H1 (cell line): ENCODE data around the gene LIN37. TPM values are rescaled to one million over a fixed set of nuclear protein-coding genes. Genes with fewer than 3 reads are reported as not detected.
A peak's percentile ranks its signal among the peaks of the same experiment; 100 is the strongest.

Experiments
- CTCF ChIA-PET: fragments of 300-600 bp; sonication (Branson Sonifier 250); formaldehyde crosslinking; loops from one replicate; lab custom pipeline; 2021; ENCODE audit not compliant: partially characterized antibody; lab: Charles Lee
- POLR2A ChIA-PET: fragments of 300-600 bp; sonication (Branson Sonifier 250); formaldehyde crosslinking; loops from one replicate; lab custom pipeline; 2021; ENCODE audit warnings: inconsistent platforms; ENCODE audit not compliant: partially characterized antibody; lab: Charles Lee
- DNase-seq, 2 experiments: peaks; one replicate each; pipeline versions ENCODE4 v3.0.0 to v3.0.0-alpha.2; 2010 to 2022; ENCODE audit warnings: low spot score in 2 of 2, low read depth in 1 of 2, mixed read lengths in 1 of 2
- FAIRE-seq: peaks from 2 replicates; lab custom pipeline; 2011; peaks lifted over from hg19 to GRCh38; lab: Jason Lieb, UNC
- H2AFZ ChIP-seq: 2 replicates; pipeline ENCODE4 v1.8.1; 2012; ENCODE audit warnings: low read length, inconsistent platforms
- H2AK5ac ChIP-seq: 2 replicates; pipeline ENCODE4 v1.6.1; 2013; ENCODE audit warnings: low read depth, low read length
- H2BK120ac ChIP-seq: replicated peaks from 2 replicates; pipeline ENCODE3; 2013; ENCODE audit warnings: low read depth, low read length, inconsistent platforms
- H2BK12ac ChIP-seq: 2 replicates; pipeline ENCODE4 v1.6.1; 2013; ENCODE audit warnings: low read depth, low read length
- H2BK15ac ChIP-seq: 2 replicates; pipeline ENCODE4 v1.6.1; 2013; ENCODE audit warnings: low read length
- H2BK20ac ChIP-seq: 2 replicates; pipeline ENCODE4 v1.6.1; 2013; ENCODE audit warnings: low read length
- H2BK5ac ChIP-seq: 2 replicates; pipeline ENCODE4 v1.6.1; 2013; ENCODE audit warnings: low read depth, low read length
- H3K14ac ChIP-seq: 2 replicates; pipeline ENCODE4 v1.6.1; 2013; ENCODE audit warnings: inconsistent platforms; ENCODE audit not compliant: insufficient read length
- H3K18ac ChIP-seq: 2 replicates; pipeline ENCODE4 v1.6.1; 2013; ENCODE audit warnings: low read length; ENCODE audit errors: extremely low read depth
- H3K23ac ChIP-seq: 2 replicates; pipeline ENCODE4 v1.6.1; 2013; ENCODE audit warnings: inconsistent platforms; ENCODE audit not compliant: insufficient read length
- H3K23me2 ChIP-seq: 2 replicates; pipeline ENCODE4 v1.6.1; 2013; ENCODE audit warnings: low read depth, low read length
- H3K27ac ChIP-seq: 2 replicates; pipeline ENCODE4 v1.6.1; 2011; ENCODE audit warnings: low read depth, low read length, inconsistent platforms
- H3K27me3 ChIP-seq, 4 experiments: replicated peaks in 1 of 4; 1 replicate in 1 of 4; 2 replicates in 3 of 4; pipeline versions ENCODE4 v1.6.1 to v1.8.1; 2011 to 2013; ENCODE audit warnings: low read length in 3 of 4, mild to moderate bottlenecking in 3 of 4, inconsistent platforms in 2 of 4, mixed read lengths in 2 of 4, moderate library complexity in 1 of 4; ENCODE audit not compliant: control insufficient read depth in 3 of 4, insufficient read depth in 3 of 4; ENCODE audit errors: extremely low read depth in 1 of 4
- H3K36me3 ChIP-seq, 4 experiments: 2 replicates each; pipeline versions ENCODE4 v1.6.1 to v1.8.1; 2011 to 2013; ENCODE audit warnings: mild to moderate bottlenecking in 4 of 4, low read length in 3 of 4, moderate library complexity in 2 of 4, control low read depth in 1 of 4, inconsistent platforms in 1 of 4; ENCODE audit not compliant: insufficient read depth in 4 of 4, control insufficient read depth in 2 of 4
- H3K4ac ChIP-seq: replicated peaks from 2 replicates; pipeline ENCODE3; 2013; ENCODE audit warnings: low read length, low read depth, mixed read lengths, inconsistent platforms; ENCODE audit not compliant: insufficient read length
- H3K4me1 ChIP-seq, 4 experiments: replicated peaks in 1 of 4; 1 replicate in 1 of 4; 2 replicates in 3 of 4; pipeline versions ENCODE4 v1.6.1 to v1.8.1; 2011 to 2013; ENCODE audit warnings: low read length in 3 of 4, inconsistent platforms in 2 of 4, mixed read lengths in 1 of 4; ENCODE audit not compliant: insufficient read depth in 4 of 4, control insufficient read depth in 3 of 4
- H3K4me2 ChIP-seq, 2 experiments: 2 replicates each; pipeline versions ENCODE4 v1.6.1 to v1.8.1; 2011 to 2013; ENCODE audit warnings: low read depth in 2 of 2, low read length in 2 of 2, control low read depth in 1 of 2, inconsistent platforms in 1 of 2, mild to moderate bottlenecking in 1 of 2; ENCODE audit not compliant: insufficient read depth in 1 of 2
- H3K4me3 ChIP-seq, 4 experiments: fragments of 200-600, 300-600 bp in 1 of 4; sonication (generic), shearing (Covaris generic), sonication (Bioruptor Twin) in 1 of 4; 2 replicates each; pipeline versions ENCODE4 v1.5.1 to v1.8.1; 2011 to 2016; ENCODE audit warnings: low read length in 4 of 4, low read depth in 3 of 4, control low read depth in 2 of 4, inconsistent platforms in 2 of 4, mild to moderate bottlenecking in 2 of 4, mixed read lengths in 1 of 4, moderate library complexity in 1 of 4; ENCODE audit not compliant: insufficient read depth in 2 of 4; ENCODE audit errors: extremely low read depth in 1 of 4
- H3K56ac ChIP-seq: replicated peaks from 2 replicates; pipeline ENCODE3; 2013; ENCODE audit warnings: low read depth, mild to moderate bottlenecking, mixed read lengths, low read length, inconsistent platforms; ENCODE audit not compliant: insufficient read length
- H3K79me1 ChIP-seq: 2 replicates; pipeline ENCODE4 v1.6.1; 2013; ENCODE audit warnings: low read depth, low read length, control low read depth
- H3K79me2 ChIP-seq, 2 experiments: 2 replicates each; pipeline versions ENCODE4 v1.6.1 to v1.8.1; 2012 to 2013; ENCODE audit warnings: low read length in 2 of 2, mild to moderate bottlenecking in 2 of 2, inconsistent platforms in 1 of 2; ENCODE audit not compliant: insufficient read depth in 2 of 2, control insufficient read depth in 1 of 2
- H3K9ac ChIP-seq, 4 experiments: replicated peaks in 1 of 4; 1 replicate in 1 of 4; 2 replicates in 3 of 4; pipeline versions ENCODE4 v1.6.1 to v1.8.1; 2011 to 2013; ENCODE audit warnings: low read depth in 3 of 4, low read length in 3 of 4, control low read depth in 2 of 4, mild to moderate bottlenecking in 2 of 4, moderate library complexity in 2 of 4, inconsistent platforms in 1 of 4; ENCODE audit errors: extremely low read depth in 1 of 4
- H3K9me3 ChIP-seq, 2 experiments: 2 replicates each; pipeline versions ENCODE4 v1.6.1 to v1.8.1; 2012 to 2013; ENCODE audit warnings: mild to moderate bottlenecking in 2 of 2, moderate library complexity in 2 of 2, control low read depth in 1 of 2, inconsistent platforms in 1 of 2, low read depth in 1 of 2, low read length in 1 of 2, mixed read lengths in 1 of 2; ENCODE audit not compliant: insufficient read depth in 2 of 2
- H4K20me1 ChIP-seq, 2 experiments: replicated peaks in 1 of 2; 2 replicates each; pipeline versions ENCODE3 to v1.8.1; 2011 to 2013; ENCODE audit warnings: inconsistent platforms in 2 of 2, low read length in 2 of 2, mild to moderate bottlenecking in 1 of 2; ENCODE audit not compliant: insufficient read depth in 2 of 2, control insufficient read depth in 1 of 2
- H4K5ac ChIP-seq: 2 replicates; pipeline ENCODE4 v1.6.1; 2013; ENCODE audit warnings: low read length, low read depth, mixed read lengths, inconsistent platforms; ENCODE audit not compliant: insufficient read length
- H4K8ac ChIP-seq: 2 replicates; pipeline ENCODE4 v1.8.0; 2013; ENCODE audit warnings: mild to moderate bottlenecking, moderate library complexity, low read length, inconsistent platforms; ENCODE audit not compliant: insufficient read depth; ENCODE audit errors: extremely low read depth
- H4K91ac ChIP-seq: replicated peaks from 2 replicates; pipeline ENCODE3; 2013; ENCODE audit warnings: low read length, mixed read lengths, inconsistent platforms; ENCODE audit not compliant: insufficient read length
- BACH1 ChIP-seq: IDR thresholded peaks from 2 replicates; pipeline ENCODE4 v1.6.1; 2012; ENCODE audit warnings: low read length, improper control_type of control experiment
- CTCF ChIP-seq, 3 experiments: IDR thresholded peaks; 1 replicate in 2 of 3; 2 replicates in 1 of 3; pipeline versions ENCODE4 v1.5.1 to v1.6.1; 2011; ENCODE audit warnings: low read length in 3 of 3, mild to moderate bottlenecking in 3 of 3, inconsistent platforms in 2 of 3, low read depth in 1 of 3, moderate library complexity in 1 of 3; ENCODE audit not compliant: insufficient read depth in 1 of 3; ENCODE audit errors: control extremely low read depth in 1 of 3
- GTF2F1 ChIP-seq: IDR thresholded peaks from 2 replicates; pipeline ENCODE4 v1.6.1; 2012; ENCODE audit warnings: low read depth, low read length, improper control_type of control experiment, borderline replicate concordance
- HDAC2 ChIP-seq, 2 experiments: fragments of 300-600 bp in 1 of 2; sonication (generic) in 1 of 2; IDR thresholded peaks; 2 replicates each; pipeline ENCODE4 v1.6.1; 2011 to 2012; ENCODE audit warnings: low read depth in 2 of 2, low read length in 2 of 2, mild to moderate bottlenecking in 2 of 2, moderate library complexity in 2 of 2, borderline replicate concordance in 1 of 2, inconsistent platforms in 1 of 2
- KDM4A ChIP-seq: IDR thresholded peaks from one replicate; pipeline ENCODE4 v1.7.1; 2012; ENCODE audit warnings: low read depth, mild to moderate bottlenecking, moderate library complexity, low read length, inconsistent platforms; ENCODE audit not compliant: severe bottlenecking
- MAX ChIP-seq: IDR thresholded peaks from 2 replicates; pipeline ENCODE4 v1.6.1; 2012; ENCODE audit warnings: inconsistent platforms
- POLR2AphosphoS5 ChIP-seq: IDR thresholded peaks from 2 replicates; pipeline ENCODE4 v1.6.1; 2011; ENCODE audit warnings: low read depth, low read length
- POU5F1 ChIP-seq: IDR thresholded peaks from 2 replicates; pipeline ENCODE4 v1.6.1; 2011; ENCODE audit warnings: low read depth, mild to moderate bottlenecking, low read length, moderate library complexity
- SIX5 ChIP-seq: IDR thresholded peaks from 2 replicates; pipeline ENCODE4 v1.6.1; 2011; ENCODE audit warnings: mild to moderate bottlenecking, low read depth, low read length
- TCF12 ChIP-seq: IDR thresholded peaks from 2 replicates; pipeline ENCODE4 v1.6.1; 2011; ENCODE audit warnings: low read depth, mild to moderate bottlenecking, low read length
- TEAD4 ChIP-seq: IDR thresholded peaks from 2 replicates; pipeline ENCODE4 v1.6.1; 2012; ENCODE audit warnings: low read depth, low read length, inconsistent platforms, mixed read lengths
- WGBS, 2 experiments: shearing (Covaris generic) in 1 of 2; methylation state at CpG; one replicate each; pipeline versions ENCODE4 v1.1.6 to v1.1.7; 2013 to 2015; ENCODE audit warnings: low lambda C conversion rate in 2 of 2, mixed read lengths in 2 of 2, inconsistent platforms in 1 of 2, low coverage in 1 of 2, missing lambda C conversion rate in 1 of 2; ENCODE audit not compliant: insufficient replicate concordance in 2 of 2, insufficient coverage in 1 of 2, insufficient read length in 1 of 2; ENCODE audit errors: extremely low coverage in 1 of 2, missing lambda C conversion rate in 1 of 2; 5-methylcytosine and 5-hydroxymethylcytosine counted together
- polyA plus RNA-seq, 7 experiments: library from polyadenylated mRNA; depleted of rRNA in 3 of 7; stranded (reverse) in 5 of 7; unstranded in 2 of 7; fragments of >200 nt in 5 of 7; fragments of 200-250 nt in 2 of 7; gene quantifications; 1 replicate in 5 of 7; 2 replicates in 1 of 7; 4 replicates in 1 of 7; pipeline versions ENCODE4 v1.2.1 to v1.2.3, GENCODE V29; 2011 to 2013; ENCODE audit warnings: missing spikeins in 2 of 7, mixed read lengths in 2 of 7
- total RNA-seq: library from RNA; stranded (reverse); fragmentation: NEBNext Ultra II Directional; extraction: Animal tissue kit (Norgen Biotek cat#: 25700); gene quantifications from 2 replicates; pipeline ENCODE4 v1.2.1, GENCODE V29; 2021

LIN37 gene
- total and polyA plus RNA-seq, 2 of the 8 experiments (the other 6 are each of a cell fraction or from before 2014, with no cell fraction given): 3.8 to 9.8 TPM

- DNase-seq (no peak), FAIRE-seq (no peak)
- Histone ChIP-seq H3K9ac (no peak overlapping the region), H4K8ac (no peak overlapping the region), H3K18ac (no peak overlapping the region), H3K23ac (no peak overlapping the region), H3K79me1 (peaks cover 2% of the 10 kb centered on the region; the same call in 1 of the 2 replicates), H2AFZ (no peak overlapping the region), H3K9me3 (no peaks in the 10 kb centered on the region), H3K56ac (no peak overlapping the region), H3K27ac (no peak overlapping the region), H2BK12ac (no peak overlapping the region), H3K79me2 (peaks cover 0 to 2% of the 10 kb centered on the region in 2 experiments; a peak in 3 of 4 replicates), H2BK15ac (no peak overlapping the region), H3K4me3 (no peak overlapping the region), H3K14ac (no peak overlapping the region), H3K4ac (no peak overlapping the region), H2BK5ac (no peak overlapping the region), H3K23me2 (peaks cover 12% of the 10 kb centered on the region), H3K4me1 (peaks cover 0 to 28% (median 16%) of the 10 kb centered on the region in 4 experiments; a peak in 6 of 7 replicates), H3K27me3 (no peaks in the 10 kb centered on the region), H2BK20ac (no peak overlapping the region), H3K4me2 (no peak overlapping the region), H2AK5ac (0 out of 2 replicates have a peak overlapping the region, but pooled peaks have one; percentile 7), H4K91ac (no peak overlapping the region), H2BK120ac (no peak overlapping the region), H4K5ac (no peak overlapping the region), H4K20me1 (peaks cover 5 to 6% of the 10 kb centered on the region in 2 experiments), H3K36me3 (no peaks in the 10 kb centered on the region)
- WGBS, 2 experiments: 76% methylated on average over 2 of the region's 2 CpGs; no CpG with 5 or more reads in 1 of the 2 experiments
- POLR2A ChIA-PET: interaction anchor here (0.9 to 4.9 kb wide), 6 partner anchors 10 to 101 kb away, joined by 3 to 28 read pairs (median 8); partner anchors contain the start of genes HAUS5, PRODH2 and ZBTB32
- CTCF ChIA-PET: interaction anchor here (0.6 to 6.6 kb wide), 9 partner anchors 10 to 1942 kb away, joined by 3 to 105 read pairs (median 3); partner anchors contain the start of gene ZBTB32
- no peak for TF ChIP-seq BACH1
- TF ChIP-seq HDAC2 (IDR thresholded peaks at IDR 0.05; ENCODE audit: borderline replicate concordance in 1 of 2, low read depth in 2 of 2, low read length in 2 of 2): no peak
- no peak for TF ChIP-seq MAX
- no peak for TF ChIP-seq TEAD4
- TF ChIP-seq KDM4A: no peak
- TF ChIP-seq CTCF (IDR thresholded peaks at IDR 0.05; ENCODE audit: control extremely low read depth in 1 of 3, insufficient read depth in 1 of 3, low read depth in 1 of 3, low read length in 3 of 3): no peak
- TF ChIP-seq TCF12: no peak
- no peak for TF ChIP-seq GTF2F1
- no peak for TF ChIP-seq SIX5
- no peak for TF ChIP-seq POLR2AphosphoS5
- TF ChIP-seq POU5F1: no peak
Observed at GRCh38 chr19:35713506-35713850, 34.9 kb upstream of the LIN37 start.
